PC-9 (cell line): ENCODE data around the gene FREM2. TPM values are rescaled to one million over a fixed set of nuclear protein-coding genes. Genes with fewer than 3 reads are reported as not detected.

Source experiments
- BruUV-seq: library from RNA; stranded (reverse); fragments of 400-500 nt; replicated peaks from 2 replicates; lab custom pipeline; 2021; lab: Mats Ljungman, UMichigan
- CTCF ChIA-PET: fragments of 300-600 bp; sonication (Branson Sonifier 250); formaldehyde crosslinking; loops from one replicate; lab custom pipeline; 2022; ENCODE audit warnings: antibody characterized with exemption; lab: Charles Lee
- POLR2A ChIA-PET: fragments of 300-600 bp; sonication (Branson Sonifier 250); formaldehyde crosslinking; loops from one replicate; lab custom pipeline; 2022; ENCODE audit warnings: antibody characterized with exemption; ENCODE audit not compliant: unreplicated experiment; lab: Charles Lee
- DNase-seq, 2 experiments: peaks; one replicate each; pipeline versions ENCODE4 v3.0.0 to v3.0.0-alpha.2; 2015 to 2022; ENCODE audit warnings: mixed read lengths in 1 of 2
- H2AFZ ChIP-seq: fragments of 200-600 bp; sonication (generic); 2 replicates; pipeline ENCODE4 v1.8.1; 2017; ENCODE audit warnings: antibody characterized with exemption
- H3F3A ChIP-seq: fragments of 200-600 bp; sonication (generic); 2 replicates; pipeline ENCODE4 v1.8.1; 2017; ENCODE audit warnings: antibody characterized with exemption, mild to moderate bottlenecking, low read depth; ENCODE audit not compliant: insufficient read depth
- H3K27ac ChIP-seq: fragments of 200-600 bp; sonication (generic); 2 replicates; pipeline ENCODE4 v1.6.1; 2016; ENCODE audit warnings: mixed run types
- H3K27me3 ChIP-seq: fragments of 200-600 bp; sonication (generic); 2 replicates; pipeline ENCODE4 v1.6.1; 2016; ENCODE audit warnings: low read depth, mixed run types; ENCODE audit not compliant: insufficient read depth
- H3K36me3 ChIP-seq: fragments of 200-600 bp; sonication (generic); 2 replicates; pipeline ENCODE4 v1.6.1; 2016; ENCODE audit warnings: low read depth, mixed run types
- H3K4me1 ChIP-seq: fragments of 200-600 bp; sonication (generic); replicated peaks from 2 replicates; pipeline ENCODE4 v1.6.1; 2016; ENCODE audit warnings: mixed run types; ENCODE audit not compliant: insufficient read depth
- H3K4me2 ChIP-seq: fragments of 200-600 bp; sonication (generic); 2 replicates; pipeline ENCODE4 v1.6.1; 2017; ENCODE audit warnings: mixed run types
- H3K4me3 ChIP-seq: fragments of 200-600 bp; sonication (generic); 2 replicates; pipeline ENCODE4 v1.6.1; 2016; ENCODE audit warnings: mixed run types
- H3K79me2 ChIP-seq: fragments of 200-600 bp; sonication (generic); 2 replicates; pipeline ENCODE4 v1.6.1; 2017; ENCODE audit warnings: low read depth, mixed run types
- H3K9me2 ChIP-seq: fragments of 200-600 bp; sonication (generic); 2 replicates; pipeline ENCODE4 v1.8.1; 2017; ENCODE audit warnings: mild to moderate bottlenecking; ENCODE audit not compliant: insufficient read depth
- H3K9me3 ChIP-seq: fragments of 200-600 bp; sonication (generic); 2 replicates; pipeline ENCODE4 v1.8.1; 2016; ENCODE audit warnings: low read depth; ENCODE audit not compliant: insufficient read depth
- H4K20me1 ChIP-seq: fragments of 200-600 bp; sonication (generic); 2 replicates; pipeline ENCODE4 v1.8.1; 2017; ENCODE audit not compliant: insufficient read depth
- EZH2 ChIP-seq: fragments of 200-600 bp; sonication (generic); IDR thresholded peaks from 2 replicates; pipeline ENCODE4 v1.8.0; 2017; ENCODE audit warnings: antibody characterized with exemption, low read depth
- intact Hi-C: fragments of 100-400 bp; cut with micrococcal nuclease; formaldehyde crosslinking; loops from one replicate; pipeline ENCODE4 v1.10.0; 2022; ENCODE audit not compliant: unreplicated experiment
- total RNA-seq: library from RNA; stranded (reverse); gene quantifications from 2 replicates; pipeline ENCODE4 v1.2.3, GENCODE V29; 2021
- TF ChIP-seq, protein P1 (sequence below): fragments of 200-600 bp; sonication (generic); conservative IDR thresholded peaks from 2 replicates; pipeline ENCODE4 v1.6.1; 2017; ENCODE audit warnings: mixed run types, antibody characterized with exemption, mild to moderate bottlenecking, moderate library complexity

FREM2 gene
- total RNA-seq, 1 experiment from 2014 or later: 0.65 TPM

DNA sequence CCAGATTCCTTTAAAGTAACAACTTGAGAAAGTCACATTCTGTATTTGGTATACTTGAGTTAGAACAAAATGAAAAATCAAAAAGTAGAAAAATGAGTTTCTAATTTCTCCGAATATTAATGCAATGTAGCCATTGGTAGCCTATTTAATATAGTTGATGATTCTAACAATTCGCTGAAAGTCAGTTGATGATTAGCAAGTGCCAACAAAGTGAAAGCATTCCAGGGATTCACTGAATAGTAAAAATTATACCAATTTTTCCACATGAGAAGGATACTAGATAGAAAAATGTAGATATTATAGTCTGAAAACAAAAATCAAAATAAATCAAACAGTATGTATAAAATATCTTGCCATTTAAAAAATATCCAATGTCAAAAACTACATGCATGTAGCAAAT is 117.2 kb downstream of the FREM2 start:
- Histone ChIP-seq H2AFZ (no peak overlapping the region), H3K27me3 (no peaks in the 10 kb centered on the region), H3K4me1 (no peaks in the 10 kb centered on the region), H3K9me3 (no peaks in the 10 kb centered on the region), H3K4me3 (no peak overlapping the region), H3K36me3 (no peaks in the 10 kb centered on the region), H3F3A (no peaks in the 10 kb centered on the region; the same call in 1 of the 2 replicates), H3K9me2 (no peaks in the 10 kb centered on the region), H4K20me1 (no peaks in the 10 kb centered on the region), H3K4me2 (no peak overlapping the region), H3K27ac (no peak overlapping the region), H3K79me2 (no peaks in the 10 kb centered on the region)
- CTCF ChIA-PET: no interaction called here
- no peak for DNase-seq
- BruUV-seq: no TSS peak
- intact Hi-C loops: no loop called here
- no peak for TF ChIP-seq EZH2
- TF ChIP-seq, protein P1, sequence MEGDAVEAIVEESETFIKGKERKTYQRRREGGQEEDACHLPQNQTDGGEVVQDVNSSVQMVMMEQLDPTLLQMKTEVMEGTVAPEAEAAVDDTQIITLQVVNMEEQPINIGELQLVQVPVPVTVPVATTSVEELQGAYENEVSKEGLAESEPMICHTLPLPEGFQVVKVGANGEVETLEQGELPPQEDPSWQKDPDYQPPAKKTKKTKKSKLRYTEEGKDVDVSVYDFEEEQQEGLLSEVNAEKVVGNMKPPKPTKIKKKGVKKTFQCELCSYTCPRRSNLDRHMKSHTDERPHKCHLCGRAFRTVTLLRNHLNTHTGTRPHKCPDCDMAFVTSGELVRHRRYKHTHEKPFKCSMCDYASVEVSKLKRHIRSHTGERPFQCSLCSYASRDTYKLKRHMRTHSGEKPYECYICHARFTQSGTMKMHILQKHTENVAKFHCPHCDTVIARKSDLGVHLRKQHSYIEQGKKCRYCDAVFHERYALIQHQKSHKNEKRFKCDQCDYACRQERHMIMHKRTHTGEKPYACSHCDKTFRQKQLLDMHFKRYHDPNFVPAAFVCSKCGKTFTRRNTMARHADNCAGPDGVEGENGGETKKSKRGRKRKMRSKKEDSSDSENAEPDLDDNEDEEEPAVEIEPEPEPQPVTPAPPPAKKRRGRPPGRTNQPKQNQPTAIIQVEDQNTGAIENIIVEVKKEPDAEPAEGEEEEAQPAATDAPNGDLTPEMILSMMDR: no peak
- POLR2A ChIA-PET: no interaction called here

DNA sequence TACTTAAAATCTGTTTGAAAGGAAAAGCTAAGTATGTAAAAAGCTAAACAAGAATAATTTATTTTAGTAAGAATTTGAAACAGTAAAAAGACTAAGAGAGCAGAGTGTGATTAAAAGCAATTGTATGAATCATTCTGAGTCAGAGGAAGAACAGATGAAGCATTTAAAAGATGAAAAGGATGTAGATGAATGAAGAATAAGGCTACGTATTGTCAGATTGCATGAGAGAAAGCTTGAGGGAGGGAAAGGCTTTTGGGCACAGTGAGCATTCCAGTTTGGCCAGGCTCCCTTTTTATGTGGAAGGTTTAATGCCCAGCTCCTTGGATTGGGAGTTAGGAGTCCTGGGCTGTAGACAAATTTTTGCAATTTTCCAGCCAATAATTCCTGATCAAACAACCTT is 117.7 kb downstream of the FREM2 start:
- TF ChIP-seq, protein P1: no peak
- no peak for TF ChIP-seq EZH2
- ChIA-PET CTCF (no interaction called here), POLR2A (no interaction called here)
- Histone ChIP-seq H3K79me2 (no peaks in the 10 kb centered on the region), H3K36me3 (no peaks in the 10 kb centered on the region), H3K9me3 (no peaks in the 10 kb centered on the region), H3K27me3 (no peaks in the 10 kb centered on the region), H3K27ac (no peak overlapping the region), H3K4me1 (no peaks in the 10 kb centered on the region), H3K9me2 (no peaks in the 10 kb centered on the region), H3K4me2 (no peak overlapping the region), H3F3A (no peaks in the 10 kb centered on the region), H4K20me1 (no peaks in the 10 kb centered on the region), H2AFZ (no peak overlapping the region), H3K4me3 (no peak overlapping the region)
- DNase-seq: no peak
- intact Hi-C loops: no loop called here
- BruUV-seq: no TSS peak

DNA sequence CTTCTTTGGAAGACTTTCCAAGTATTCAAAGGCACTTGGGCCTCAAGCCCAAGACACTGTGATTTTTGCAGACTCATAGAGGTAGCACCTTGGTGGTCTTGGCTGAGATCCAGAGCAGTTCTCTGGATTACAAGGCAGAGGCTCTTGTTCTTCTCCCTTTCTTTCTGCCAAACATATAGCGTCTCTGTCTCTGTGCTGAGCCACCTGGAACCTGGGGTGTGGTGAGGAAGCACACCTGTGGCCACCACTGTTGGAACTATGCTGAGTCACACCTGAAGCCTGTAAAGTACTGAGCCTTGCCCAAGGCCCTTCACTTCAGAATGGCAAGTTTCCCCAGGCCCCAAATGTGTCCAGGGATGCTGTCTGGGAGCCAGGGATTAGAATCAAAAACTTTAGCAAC is 127.5 kb downstream of the FREM2 start:
- Histone ChIP-seq H3K27ac (peak overlapping the region; percentile 26; the same call in 1 of the 2 replicates), H3K36me3 (no peaks in the 10 kb centered on the region), H3K4me2 (no peak overlapping the region), H3K4me3 (no peak overlapping the region), H4K20me1 (no peaks in the 10 kb centered on the region), H3K9me2 (no peaks in the 10 kb centered on the region), H3K9me3 (peaks cover 11% of the 10 kb centered on the region; the same call in 1 of the 2 replicates), H3F3A (no peaks in the 10 kb centered on the region), H3K27me3 (no peaks in the 10 kb centered on the region), H2AFZ (0 out of 2 replicates have a peak overlapping the region, but pooled peaks have one; percentile 43), H3K4me1 (peaks cover 10% of the 10 kb centered on the region; the same call in 1 of the 2 replicates), H3K79me2 (no peaks in the 10 kb centered on the region)
- no TSS peak for BruUV-seq
- TF ChIP-seq EZH2: no peak
- TF ChIP-seq, protein P1: no peak
- DNase-seq: peak; percentile 48 to 72
- intact Hi-C loops: no loop called here
- CTCF ChIA-PET: interaction anchor here (0.8 kb wide), 1 partner anchor 99 kb away, joined by 3 read pairs; no protein-coding TSS in a partner anchor
- POLR2A ChIA-PET: no interaction called here
